Esophagus squamous epithelium (tissue), 5 donors: ENCODE measurements around the gene MB. TPM values are rescaled to one million over a fixed set of nuclear protein-coding genes. Genes with fewer than 3 reads are reported as not detected.
A peak's percentile ranks its signal among the peaks of the same experiment; 100 is the strongest.

ENCODE experiments used
- DNase-seq: peaks from one replicate; lab custom pipeline; 2025; lab: John Stamatoyannopoulos, UW
- H3K27ac ChIP-seq, 4 donors: fragments of 200-600 bp; sonication (generic); one replicate each; pipeline ENCODE4 v1.5.1; 2016 to 2019; ENCODE audit warnings: mild to moderate bottlenecking in 1 of 4
- H3K27me3 ChIP-seq, 4 donors: fragments of 200-600 bp; sonication (generic); 1 replicate in 3 of 4; 2 replicates in 1 of 4; pipeline versions ENCODE4 v1.5.1 to v1.6.0; 2017 to 2021; ENCODE audit warnings: antibody characterized with exemption in 1 of 4
- H3K36me3 ChIP-seq, 3 donors: fragments of 200-600 bp; sonication (generic); one replicate each; pipeline ENCODE4 v1.5.1; 2016 to 2019
- H3K4me1 ChIP-seq, 3 donors: fragments of 200-600 bp; sonication (generic); one replicate each; pipeline ENCODE4 v1.5.1; 2017 to 2019
- H3K4me3 ChIP-seq, 4 donors: fragments of 200-600 bp; sonication (generic); 1 replicate in 3 of 4; 2 replicates in 1 of 4; pipeline ENCODE4 v1.5.1; 2016 to 2019; ENCODE audit warnings: mild to moderate bottlenecking in 2 of 4, moderate library complexity in 1 of 4
- H3K9me3 ChIP-seq, 3 donors: fragments of 200-600 bp; sonication (generic); one replicate each; pipeline ENCODE4 v1.5.1; 2016 to 2019
- CTCF ChIP-seq, 6 experiments: fragments of 450-650 bp in 4 of 6; fragments of 200-600 bp in 2 of 6; sonication (generic) in 2 of 6; IDR thresholded peaks; one replicate each; pipeline ENCODE4 v1.5.1; 2016 to 2019; ENCODE audit warnings: antibody characterized with exemption in 6 of 6, mild to moderate bottlenecking in 4 of 6, moderate library complexity in 4 of 6
- POLR2A ChIP-seq, 4 donors: fragments of 450-650 bp; IDR thresholded peaks; one replicate each; pipeline ENCODE4 v1.6.1; 2017; ENCODE audit warnings: antibody characterized with exemption in 4 of 4, mild to moderate bottlenecking in 4 of 4, moderate library complexity in 3 of 4
- WGBS, 2 donors: methylation state at CpG; one replicate each; pipeline ENCODE4 v1.1.5; 2018; 5-methylcytosine and 5-hydroxymethylcytosine counted together
- intact Hi-C: fragments of 100-400 bp; cut with DNase I; formaldehyde crosslinking; loops from one replicate; pipeline ENCODE4 v1.15.0; 2022
- total RNA-seq, 4 donors: library from RNA; depleted of rRNA; stranded (reverse); fragments of >200 nt; gene quantifications; one replicate each; pipeline ENCODE4 v1.1.0, GENCODE V29; 2016
- donor health status: DM: yes; HTN: yes; CAD: no.

Gene MB
- total RNA-seq, 4 donors from 2014 or later, result 0.44 to 11.8 (median 5.4) TPM; not detected in 1

DNA sequence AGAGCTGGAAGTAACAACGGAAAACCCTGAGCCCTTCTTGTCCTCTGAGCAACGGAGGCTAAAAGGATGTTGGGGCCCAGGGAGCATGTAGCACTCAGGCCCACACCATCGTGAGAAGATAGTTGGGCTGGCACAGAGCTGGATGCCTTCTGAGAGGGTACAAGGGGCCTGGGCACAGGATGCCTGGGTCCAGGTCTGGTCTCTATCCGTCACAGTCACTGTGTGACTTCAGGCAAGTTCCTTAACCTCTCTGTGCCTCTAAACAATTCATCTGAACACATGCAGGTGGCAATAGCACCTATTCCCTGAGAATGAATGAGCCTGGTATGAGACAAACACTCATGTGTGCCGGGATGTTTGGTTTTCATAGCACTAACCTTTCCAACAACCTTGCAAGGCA is 29.2 kb downstream of the MB start:
- H3K27ac ChIP-seq, result peak overlapping the region in 1 of 4 donors; percentile 41

DNA sequence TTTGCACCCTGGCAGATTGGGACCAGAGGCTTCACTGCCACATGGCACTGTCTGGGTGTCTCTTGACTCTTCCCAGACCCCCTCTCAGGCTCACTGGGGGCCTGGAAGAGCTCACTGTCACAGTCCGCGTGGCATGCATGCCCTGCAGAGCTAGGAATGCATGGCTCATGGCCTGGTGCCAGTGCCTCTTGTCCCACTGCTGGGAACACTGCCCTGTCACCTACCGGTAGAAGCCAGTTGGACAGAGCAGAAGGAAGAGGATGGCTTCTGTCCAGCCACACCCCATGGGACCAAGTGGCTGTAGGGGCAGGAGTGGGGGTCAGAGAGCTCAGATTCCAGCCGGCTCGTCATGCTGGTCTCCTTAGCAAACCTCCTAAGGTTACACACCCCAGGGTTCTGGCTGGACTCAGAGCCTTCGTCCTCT is 29.7 kb downstream of the MB start:
- Histone ChIP-seq H3K9me3 (no peaks in the 10 kb centered on the region), H3K27ac (peak overlapping the region in 1 of 4 donors; percentile 41), H3K36me3 (no peaks in the 10 kb centered on the region), H3K4me1 (peaks cover 0 to 27% (median 8%) of the 10 kb centered on the region in 3 donors), H3K4me3 (no peak overlapping the region), H3K27me3 (peaks cover 0 to 6% (median 0%) of the 10 kb centered on the region in 4 donors)
- WGBS, 2 donors, result 63 to 70% methylated on average over 1 to 2 of the region's 6 CpGs
- TF ChIP-seq POLR2A (IDR thresholded peaks at IDR 0.05) (no peak), CTCF (IDR thresholded peaks at IDR 0.05) (no peak)
- DNase-seq, result no peak
- intact Hi-C loops, result loop anchor here (10.0 kb wide), 1 partner anchor 243 kb away; no protein-coding TSS in a partner anchor

More for the DNA sequence above, 29.2 kb downstream of the MB start:
- no peak for TF ChIP-seq POLR2A (IDR thresholded peaks at IDR 0.05)
- no peak for TF ChIP-seq CTCF (IDR thresholded peaks at IDR 0.05)
- peaks cover 0 to 26% (median 5%) of the 10 kb centered on the region in 3 donors for H3K4me1 ChIP-seq
- no peak overlapping the region for H3K4me3 ChIP-seq
- intact Hi-C loops, result loop anchor here (10.0 kb wide), 1 partner anchor 243 kb away; no protein-coding TSS in a partner anchor
- H3K36me3 ChIP-seq, result no peaks in the 10 kb centered on the region
- DNase-seq, result no peak
- no peaks in the 10 kb centered on the region for H3K9me3 ChIP-seq
- H3K27me3 ChIP-seq, result peaks cover 0 to 6% (median 0%) of the 10 kb centered on the region in 4 donors
- 68 to 82% methylated on average over 3 to 4 of the region's 5 CpGs for WGBS, 2 donors

DNA sequence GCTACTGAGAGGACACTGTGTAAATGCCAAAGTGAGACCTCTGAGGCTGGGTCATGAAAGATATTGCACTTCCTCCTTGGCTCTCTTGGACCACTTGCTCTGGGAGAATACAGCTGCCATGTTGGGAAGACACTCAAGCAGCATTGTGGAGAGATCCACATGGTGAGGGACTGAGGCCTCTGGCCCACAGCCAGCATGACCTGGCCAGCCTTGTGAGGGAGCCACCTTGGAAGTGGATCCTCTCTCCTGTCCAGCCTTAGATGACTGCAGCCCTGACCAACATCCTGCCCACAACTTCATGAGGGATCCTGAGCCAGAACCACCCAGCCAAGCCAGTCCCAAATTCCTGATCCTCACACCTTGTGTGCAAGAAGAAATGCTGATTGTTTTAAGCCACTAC is 30.4 kb downstream of the MB start:
- Histone ChIP-seq H3K27me3 (peaks cover 0 to 6% (median 0%) of the 10 kb centered on the region in 4 donors), H3K4me3 (no peak overlapping the region), H3K36me3 (no peaks in the 10 kb centered on the region), H3K9me3 (no peaks in the 10 kb centered on the region), H3K27ac (no peak overlapping the region), H3K4me1 (peaks cover 0 to 22% (median 8%) of the 10 kb centered on the region in 3 donors)
- intact Hi-C loops, result loop anchor here (10.0 kb wide), 1 partner anchor 242 kb away; no protein-coding TSS in a partner anchor
- DNase-seq, result no peak
- no peak for TF ChIP-seq POLR2A (IDR thresholded peaks at IDR 0.05)
- no peak for TF ChIP-seq CTCF (IDR thresholded peaks at IDR 0.05)

- DNase-seq, result no peak
- intact Hi-C loops, result loop anchor here (5.0 to 10.0 kb wide), 2 partner anchors 151 to 238 kb away; no protein-coding TSS in a partner anchor
Observed at GRCh38 chr22:35582861-35583670, 34.1 kb downstream of the MB start.

More at GRCh38 chr22:35582861-35583670, 34.1 kb downstream of the MB start:
- 30 to 36% methylated on average over 4 to 10 of the region's 13 CpGs for WGBS, 2 donors
- no peaks in the 10 kb centered on the region for H3K36me3 ChIP-seq
- peak overlapping the region in 2 of 4 donors; percentile 3 to 44 for H3K27ac ChIP-seq
- H3K4me3 ChIP-seq, result no peak overlapping the region
- H3K4me1 ChIP-seq, result peaks cover 0 to 10% (median 8%) of the 10 kb centered on the region in 3 donors
- no peaks in the 10 kb centered on the region for H3K9me3 ChIP-seq
- no peaks in the 10 kb centered on the region for H3K27me3 ChIP-seq
- TF ChIP-seq CTCF (IDR thresholded peaks at IDR 0.05) (peak; percentile 80 to 94 (median 88)), POLR2A (IDR thresholded peaks at IDR 0.05) (no peak)
